HG03064 (cell line): ENCODE results near the gene PEAK3.

ENCODE experiments used
- ATAC-seq: cut with Tn5 transposase; IDR thresholded peaks from one replicate; pipeline ENCODE4 v1.9.1; 2021; ENCODE audit warnings: low read depth; ENCODE audit not compliant: unreplicated experiment

The PEAK3 gene

GRCh38 chr19:2282062-2282861 lies at the start of gene PEAK3:
TSS of gene PEAK3 (minus strand) at chr19:2282175. CDS start at chr19:2280931, 1,244 bp downstream.
- ATAC-seq: no peak

GRCh38 chr19:2330632-2331284 lies 48.8 kb upstream of the PEAK3 start:
- ATAC-seq: no peak

GRCh38 chr19:2330255-2330631 lies 48.3 kb upstream of the PEAK3 start:
- ATAC-seq: no peak

- no peak for ATAC-seq
These were observed 47.5 kb upstream of the PEAK3 start for GRCh38 chr19:2329501-2329916.

GRCh38 chr19:2329149-2329478 lies 47.1 kb upstream of the PEAK3 start:
- no peak for ATAC-seq

GRCh38 chr19:2328401-2329148 lies 46.6 kb upstream of the PEAK3 start, which contains the start of the genes LSM7 and SPPL2B:
TSS of gene LSM7 (minus strand) at chr19:2328586. CDS start at chr19:2328566, 20 bp downstream.
TSS of gene SPPL2B (plus strand) at chr19:2328684. CDS start at chr19:2328710, 26 bp downstream.
- no peak for ATAC-seq

- ATAC-seq: no peak
These were observed 45.9 kb upstream of the PEAK3 start for GRCh38 chr19:2327773-2328400.

- ATAC-seq: no peak
These were observed 44.9 kb upstream of the PEAK3 start for GRCh38 chr19:2326699-2327360.

- no peak for ATAC-seq
These were observed 43.5 kb upstream of the PEAK3 start for GRCh38 chr19:2325281-2326046.

- ATAC-seq: no peak
These were observed 42.4 kb upstream of the PEAK3 start for GRCh38 chr19:2324220-2324948.

GRCh38 chr19:2323707-2324106 lies 41.7 kb upstream of the PEAK3 start:
- no peak for ATAC-seq

- ATAC-seq: no peak
These were observed 39.7 kb upstream of the PEAK3 start for GRCh38 chr19:2321565-2322283.

- ATAC-seq: no peak
These were observed 39.0 kb upstream of the PEAK3 start for GRCh38 chr19:2320939-2321338.

GRCh38 chr19:2320049-2320448 lies 38.1 kb upstream of the PEAK3 start:
- no peak for ATAC-seq

GRCh38 chr19:2319551-2319950 lies 37.6 kb upstream of the PEAK3 start:
- no peak for ATAC-seq

- no peak for ATAC-seq
These were observed 36.9 kb upstream of the PEAK3 start for GRCh38 chr19:2318923-2319322.

- ATAC-seq: no peak
These were observed 35.8 kb upstream of the PEAK3 start for GRCh38 chr19:2317756-2318155.

GRCh38 chr19:2317300-2317699 lies 35.3 kb upstream of the PEAK3 start:
- ATAC-seq: no peak
